K562 (cell line): ENCODE data around the gene GMDS. TPM values are rescaled to one million over a fixed set of nuclear protein-coding genes. Genes with fewer than 3 reads are reported as not detected.

Experiments
- ATF7 ChIP-seq: fragments of 450-650 bp; IDR thresholded peaks from 2 replicates; pipeline ENCODE4 v1.7.1; 2014; ENCODE audit warnings: mild to moderate bottlenecking, moderate library complexity
- CXXC5 ChIP-seq: fragments of 250-450 bp; sonication (Bioruptor Pico); IDR thresholded peaks from 2 replicates; pipeline ENCODE4 v1.8.0; 2022; ENCODE audit warnings: inconsistent platforms, mild to moderate bottlenecking, moderate library complexity
- FOXM1 ChIP-seq, 2 experiments: fragments of 450-650 bp in 1 of 2; sonication (generic) in 1 of 2; formaldehyde crosslinking in 1 of 2; IDR thresholded peaks; 2 replicates each; pipeline versions ENCODE4 v1.6.1 to v1.9.0; 2017 to 2022; ENCODE audit warnings: low read depth in 2 of 2, mild to moderate bottlenecking in 2 of 2, missing genetic modification reagents in 1 of 2, moderate library complexity in 1 of 2
- HDAC2 ChIP-seq: fragments of 450-650 bp; IDR thresholded peaks from 2 replicates; pipeline ENCODE4 v1.6.1; 2016; ENCODE audit warnings: mild to moderate bottlenecking
- HDGF ChIP-seq: fragments of 450-650 bp; IDR thresholded peaks from 2 replicates; pipeline ENCODE4 v1.6.1; 2016
- JUN ChIP-seq, 2 experiments: sonication (generic) in 1 of 2; formaldehyde crosslinking in 1 of 2; IDR thresholded peaks; 2 replicates each; pipeline versions ENCODE4 v1.6.1 to v1.8.0; 2012 to 2022; ENCODE audit warnings: borderline replicate concordance in 2 of 2, mild to moderate bottlenecking in 2 of 2, improper control_type of control experiment in 1 of 2, low read depth in 1 of 2, low read length in 1 of 2, missing genetic modification reagents in 1 of 2
- MEF2A ChIP-seq: IDR thresholded peaks from 2 replicates; pipeline ENCODE4 v1.6.1; 2011; ENCODE audit warnings: low read depth, mild to moderate bottlenecking, low read length, moderate library complexity; ENCODE audit not compliant: control insufficient read depth
- NCOA4 ChIP-seq: fragments of 450-650 bp; IDR thresholded peaks from 2 replicates; pipeline ENCODE4 v1.6.1; 2018; ENCODE audit warnings: mild to moderate bottlenecking; ENCODE audit not compliant: partially characterized antibody
- NCOR1 ChIP-seq: fragments of 450-650 bp; IDR thresholded peaks from 2 replicates; pipeline ENCODE4 v1.6.1; 2016; ENCODE audit warnings: mild to moderate bottlenecking, moderate library complexity
- NFE2 ChIP-seq: IDR thresholded peaks from 2 replicates; pipeline ENCODE4 v1.6.1; 2014; ENCODE audit warnings: antibody characterized with exemption, low read depth
- NR2C2 ChIP-seq, 2 experiments: fragments of 200-800 bp in 1 of 2; sonication (Bioruptor generic) in 1 of 2; sonication (generic) in 1 of 2; formaldehyde crosslinking in 1 of 2; IDR thresholded peaks; 2 replicates each; pipeline versions ENCODE4 v1.6.1 to v1.8.0; 2016 to 2022; ENCODE audit warnings: mild to moderate bottlenecking in 1 of 2, missing compliant biosample characterization in 1 of 2, missing genetic modification characterization in 1 of 2, missing genetic modification reagents in 1 of 2
- PURB ChIP-seq: sonication (generic); formaldehyde crosslinking; IDR thresholded peaks from 2 replicates; pipeline ENCODE4 v1.9.0; 2021; ENCODE audit warnings: low read depth, mild to moderate bottlenecking, missing genetic modification reagents
- RBM14 ChIP-seq: fragments of 200-400 bp; formaldehyde crosslinking; IDR thresholded peaks from 2 replicates; pipeline ENCODE4 v1.6.1; 2018; ENCODE audit warnings: low read depth, mild to moderate bottlenecking, low read length, moderate library complexity, borderline replicate concordance; ENCODE audit not compliant: insufficient read depth
- TCF7L2 ChIP-seq: fragments of 150-350 bp; IDR thresholded peaks from 2 replicates; pipeline ENCODE4 v1.6.1; 2016; ENCODE audit warnings: low read depth, mild to moderate bottlenecking, low read length, moderate library complexity
- YY1 ChIP-seq, 3 experiments: IDR thresholded peaks; 2 replicates each; pipeline ENCODE4 v1.6.1; 2011; ENCODE audit warnings: low read length in 2 of 3, mild to moderate bottlenecking in 2 of 3, moderate library complexity in 2 of 3, borderline replicate concordance in 1 of 3, control low read depth in 1 of 3, low read depth in 1 of 3; ENCODE audit not compliant: insufficient read depth in 3 of 3, insufficient replicate concordance in 2 of 3, control insufficient read depth in 1 of 3, insufficient read length in 1 of 3; ENCODE audit errors: extremely low read depth in 1 of 3
- ZBTB7A ChIP-seq: IDR thresholded peaks from 2 replicates; pipeline ENCODE4 v1.6.1; 2011; ENCODE audit warnings: low read depth, mild to moderate bottlenecking, low read length, moderate library complexity, borderline replicate concordance; ENCODE audit not compliant: control insufficient read depth
- polyA plus RNA-seq, 8 experiments: library from polyadenylated mRNA; depleted of rRNA in 4 of 8; stranded (reverse) in 5 of 8; unstranded in 3 of 8; fragments of >200 nt; fragmentation: Nextera tagmentation in 2 of 8; fragmentation: Illumina TruSeq in 1 of 8; extraction: Ambion mirVana in 2 of 8; extraction: Trizol in 1 of 8; gene quantifications; 2 replicates each; pipeline versions ENCODE4 v1.2.1 to v1.2.3, GENCODE V29; 2011 to 2014; ENCODE audit warnings: inconsistent platforms in 1 of 8, missing spikeins in 1 of 8
- total RNA-seq, 7 experiments: library from RNA; depleted of rRNA in 6 of 7; stranded (reverse); fragments of >200 nt in 6 of 7; fragmentation: Illumina TruSeq in 2 of 7; extraction: Trizol in 2 of 7; gene quantifications; 2 replicates each; pipeline versions ENCODE4 v1.2.1 to v1.2.3, GENCODE V29; 2011 to 2021; ENCODE audit warnings: low replicate concordance in 1 of 7
- TF ChIP-seq, protein P1 (sequence below), 2 experiments: fragments of 450-650 bp; IDR thresholded peaks; 2 replicates each; pipeline ENCODE4 v1.6.1; 2018; ENCODE audit warnings: mild to moderate bottlenecking in 2 of 2, low read depth in 1 of 2; ENCODE audit not compliant: partially characterized antibody in 2 of 2
- TF ChIP-seq, protein P2 (sequence below): fragments of 450-650 bp; IDR thresholded peaks from 2 replicates; pipeline ENCODE4 v1.6.1; 2016; ENCODE audit warnings: mild to moderate bottlenecking

GMDS gene
- total and polyA plus RNA-seq, 9 of the 15 experiments (the other 6 are each of a cell fraction or from before 2014, with no cell fraction given) = 0.48 to 31.8 (median 13.4) TPM

DNA sequence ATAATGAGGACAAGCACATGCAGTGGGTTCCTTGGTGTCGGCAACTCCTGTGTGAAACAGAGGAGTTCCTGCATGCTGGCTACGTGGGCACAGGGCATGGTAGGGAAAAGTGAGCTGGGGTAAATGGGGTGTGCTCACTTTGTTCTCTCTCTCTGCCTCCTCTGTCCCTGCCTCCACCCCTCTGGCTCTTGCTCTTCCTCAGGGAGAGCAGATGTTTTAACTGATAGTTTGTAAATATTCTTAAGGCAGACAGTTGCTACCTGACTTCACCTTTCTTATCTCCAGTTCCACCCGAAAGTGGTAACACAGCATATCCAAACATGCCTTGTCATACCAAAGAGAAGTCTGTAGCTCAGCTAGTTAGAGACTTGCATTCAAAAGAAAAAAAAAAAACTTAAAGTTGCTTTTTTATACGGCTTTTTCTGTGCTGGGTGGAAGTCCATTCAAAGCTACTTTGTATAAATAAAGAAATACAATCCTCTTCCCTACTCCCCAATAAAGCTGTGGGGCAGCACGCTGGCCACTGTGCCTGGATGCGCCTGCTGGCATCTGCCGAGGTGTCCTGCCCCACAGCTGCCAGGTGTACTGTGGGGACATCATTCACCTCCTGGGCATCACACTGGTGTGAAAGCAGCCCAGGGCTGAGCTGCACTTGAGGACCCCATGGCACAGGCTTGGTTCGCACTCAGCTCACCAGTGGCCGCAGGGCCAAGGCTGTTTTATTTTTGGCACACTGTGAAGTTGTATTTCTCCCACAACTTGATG is 542.1 kb downstream of the GMDS start (continued):
- TF ChIP-seq JUN (IDR thresholded peaks at IDR 0.05; ENCODE audit: borderline replicate concordance, low read depth, low read length) (no peak), JUN (CRISPR knock-in tag; IDR thresholded peaks at IDR 0.05; ENCODE audit: borderline replicate concordance) (no peak), CXXC5 (CRISPR knock-in tag) (peak; percentile 37), FOXM1 (IDR thresholded peaks at IDR 0.05; ENCODE audit: low read depth) (peak; percentile 32; the same call in 1 of the 2 replicates), FOXM1 (CRISPR knock-in tag; IDR thresholded peaks at IDR 0.05; ENCODE audit: low read depth) (no peak), YY1 (IDR thresholded peaks at IDR 0.05; ENCODE audit: borderline replicate concordance in 1 of 3, control insufficient read depth in 1 of 3, extremely low read depth in 1 of 3, insufficient read depth in 3 of 3, insufficient read length in 1 of 3, insufficient replicate concordance in 2 of 3, low read depth in 1 of 3, low read length in 2 of 3) (no peak), NFE2 (peak; percentile 81), HDGF (no peak), ATF7 (peak; percentile 20; the same call in 1 of the 2 replicates), HDAC2 (no peak), TCF7L2 (no peak), RBM14 (no peak), NCOA4 (no peak), MEF2A (no peak), NR2C2 (CRISPR knock-in tag; IDR thresholded peaks at IDR 0.05) (no peak), NR2C2 (tag; IDR thresholded peaks at IDR 0.05) (no peak), ZBTB7A (no peak), PURB (CRISPR knock-in tag) (no peak), NCOR1 (peak; percentile 86)
- TF ChIP-seq, protein P1, sequence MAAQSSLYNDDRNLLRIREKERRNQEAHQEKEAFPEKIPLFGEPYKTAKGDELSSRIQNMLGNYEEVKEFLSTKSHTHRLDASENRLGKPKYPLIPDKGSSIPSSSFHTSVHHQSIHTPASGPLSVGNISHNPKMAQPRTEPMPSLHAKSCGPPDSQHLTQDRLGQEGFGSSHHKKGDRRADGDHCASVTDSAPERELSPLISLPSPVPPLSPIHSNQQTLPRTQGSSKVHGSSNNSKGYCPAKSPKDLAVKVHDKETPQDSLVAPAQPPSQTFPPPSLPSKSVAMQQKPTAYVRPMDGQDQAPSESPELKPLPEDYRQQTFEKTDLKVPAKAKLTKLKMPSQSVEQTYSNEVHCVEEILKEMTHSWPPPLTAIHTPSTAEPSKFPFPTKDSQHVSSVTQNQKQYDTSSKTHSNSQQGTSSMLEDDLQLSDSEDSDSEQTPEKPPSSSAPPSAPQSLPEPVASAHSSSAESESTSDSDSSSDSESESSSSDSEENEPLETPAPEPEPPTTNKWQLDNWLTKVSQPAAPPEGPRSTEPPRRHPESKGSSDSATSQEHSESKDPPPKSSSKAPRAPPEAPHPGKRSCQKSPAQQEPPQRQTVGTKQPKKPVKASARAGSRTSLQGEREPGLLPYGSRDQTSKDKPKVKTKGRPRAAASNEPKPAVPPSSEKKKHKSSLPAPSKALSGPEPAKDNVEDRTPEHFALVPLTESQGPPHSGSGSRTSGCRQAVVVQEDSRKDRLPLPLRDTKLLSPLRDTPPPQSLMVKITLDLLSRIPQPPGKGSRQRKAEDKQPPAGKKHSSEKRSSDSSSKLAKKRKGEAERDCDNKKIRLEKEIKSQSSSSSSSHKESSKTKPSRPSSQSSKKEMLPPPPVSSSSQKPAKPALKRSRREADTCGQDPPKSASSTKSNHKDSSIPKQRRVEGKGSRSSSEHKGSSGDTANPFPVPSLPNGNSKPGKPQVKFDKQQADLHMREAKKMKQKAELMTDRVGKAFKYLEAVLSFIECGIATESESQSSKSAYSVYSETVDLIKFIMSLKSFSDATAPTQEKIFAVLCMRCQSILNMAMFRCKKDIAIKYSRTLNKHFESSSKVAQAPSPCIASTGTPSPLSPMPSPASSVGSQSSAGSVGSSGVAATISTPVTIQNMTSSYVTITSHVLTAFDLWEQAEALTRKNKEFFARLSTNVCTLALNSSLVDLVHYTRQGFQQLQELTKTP (IDR thresholded peaks at IDR 0.05; ENCODE audit: low read depth in 1 of 2, partially characterized antibody in 2 of 2) = no peak
- TF ChIP-seq, protein P2, sequence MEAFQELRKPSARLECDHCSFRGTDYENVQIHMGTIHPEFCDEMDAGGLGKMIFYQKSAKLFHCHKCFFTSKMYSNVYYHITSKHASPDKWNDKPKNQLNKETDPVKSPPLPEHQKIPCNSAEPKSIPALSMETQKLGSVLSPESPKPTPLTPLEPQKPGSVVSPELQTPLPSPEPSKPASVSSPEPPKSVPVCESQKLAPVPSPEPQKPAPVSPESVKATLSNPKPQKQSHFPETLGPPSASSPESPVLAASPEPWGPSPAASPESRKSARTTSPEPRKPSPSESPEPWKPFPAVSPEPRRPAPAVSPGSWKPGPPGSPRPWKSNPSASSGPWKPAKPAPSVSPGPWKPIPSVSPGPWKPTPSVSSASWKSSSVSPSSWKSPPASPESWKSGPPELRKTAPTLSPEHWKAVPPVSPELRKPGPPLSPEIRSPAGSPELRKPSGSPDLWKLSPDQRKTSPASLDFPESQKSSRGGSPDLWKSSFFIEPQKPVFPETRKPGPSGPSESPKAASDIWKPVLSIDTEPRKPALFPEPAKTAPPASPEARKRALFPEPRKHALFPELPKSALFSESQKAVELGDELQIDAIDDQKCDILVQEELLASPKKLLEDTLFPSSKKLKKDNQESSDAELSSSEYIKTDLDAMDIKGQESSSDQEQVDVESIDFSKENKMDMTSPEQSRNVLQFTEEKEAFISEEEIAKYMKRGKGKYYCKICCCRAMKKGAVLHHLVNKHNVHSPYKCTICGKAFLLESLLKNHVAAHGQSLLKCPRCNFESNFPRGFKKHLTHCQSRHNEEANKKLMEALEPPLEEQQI = 0 out of 2 replicates have a peak, but pooled peaks have one; percentile 35
